Osteoblast (primary cell): Measurements from ENCODE around the gene TIMM10B. TPM values are rescaled to one million over a fixed set of nuclear protein-coding genes. Genes with fewer than 3 reads are reported as not detected.

Experiments
- DNase-seq: peaks from one replicate; pipeline ENCODE4 v3.0.0; 2011; ENCODE audit warnings: low spot score, mixed read lengths; ENCODE audit not compliant: insufficient read length; ENCODE audit errors: missing footprints
- H2AFZ ChIP-seq: 2 replicates; pipeline ENCODE4 v1.6.0; 2011; ENCODE audit warnings: mild to moderate bottlenecking, low read length
- H3K27ac ChIP-seq: 2 replicates; pipeline ENCODE4 v1.5.1; 2011; ENCODE audit warnings: mild to moderate bottlenecking, low read depth, low read length, moderate library complexity
- H3K27me3 ChIP-seq: 2 replicates; pipeline ENCODE4 v1.6.0; 2012; ENCODE audit warnings: mild to moderate bottlenecking, control low read depth, inconsistent platforms, low read length, moderate library complexity; ENCODE audit not compliant: insufficient read depth
- H3K36me3 ChIP-seq: 2 replicates; pipeline ENCODE4 v1.5.1; 2011; ENCODE audit warnings: mild to moderate bottlenecking, low read length, control low read depth, moderate library complexity; ENCODE audit not compliant: insufficient read depth
- H3K4me1 ChIP-seq: 2 replicates; pipeline ENCODE4 v1.5.1; 2011; ENCODE audit warnings: mild to moderate bottlenecking, low read length, control low read depth, moderate library complexity; ENCODE audit not compliant: insufficient read depth
- H3K4me2 ChIP-seq: 2 replicates; pipeline ENCODE4 v1.6.0; 2011; ENCODE audit warnings: mild to moderate bottlenecking, low read length; ENCODE audit not compliant: insufficient read depth
- H3K4me3 ChIP-seq: fragments of 200-600 bp; sonication (generic); 3 replicates; pipeline ENCODE4 v1.5.1; 2012; ENCODE audit warnings: mild to moderate bottlenecking, low read length, inconsistent platforms; ENCODE audit not compliant: insufficient read depth
- H3K79me2 ChIP-seq: 2 replicates; pipeline ENCODE4 v1.6.0; 2012; ENCODE audit warnings: mild to moderate bottlenecking, low read length, control low read depth, inconsistent platforms; ENCODE audit not compliant: insufficient read depth
- H3K9me3 ChIP-seq: 2 replicates; pipeline ENCODE4 v1.5.1; 2011; ENCODE audit warnings: low read depth, low read length, control low read depth
- H4K20me1 ChIP-seq: 2 replicates; pipeline ENCODE4 v1.6.0; 2012; ENCODE audit warnings: mild to moderate bottlenecking, low read length, control low read depth; ENCODE audit not compliant: insufficient read depth
- CTCF ChIP-seq: IDR thresholded peaks from 2 replicates; pipeline ENCODE4 v1.5.1; 2011; ENCODE audit warnings: mild to moderate bottlenecking, low read depth, low read length, moderate library complexity; ENCODE audit errors: extremely low read depth
- total RNA-seq: library from RNA; depleted of rRNA; stranded (reverse); fragments of >200 nt; gene quantifications from 2 replicates; pipeline ENCODE4 v1.2.3, GENCODE V29; 2012

The TIMM10B gene
- total RNA-seq, 1 donor = 55.4 TPM

- no peaks in the 10 kb centered on the region for H3K36me3 ChIP-seq
- no peak overlapping the region for H3K4me3 ChIP-seq
- H3K27ac ChIP-seq = no peak overlapping the region
- H3K4me1 ChIP-seq = no peaks in the 10 kb centered on the region
- no peaks in the 10 kb centered on the region for H3K79me2 ChIP-seq
- peak; percentile 78 for TF ChIP-seq CTCF
- H3K4me2 ChIP-seq = no peak overlapping the region
- no peaks in the 10 kb centered on the region for H3K9me3 ChIP-seq
- H3K27me3 ChIP-seq = no peaks in the 10 kb centered on the region
- H4K20me1 ChIP-seq = no peaks in the 10 kb centered on the region
- peak; percentile 78 for DNase-seq
- H2AFZ ChIP-seq = no peak overlapping the region
Observed at GRCh38 chr11:6531267-6531752, 50.0 kb downstream of the TIMM10B start.

Other genes with a start within 250 kb of the TIMM10B start
- gene FHIP1B, start 246.9 kb upstream of the TIMM10B start, total RNA-seq = 15.6 and 19.7 TPM in 2 replicates
- gene CNGA4, start 242.4 kb upstream of the TIMM10B start, total RNA-seq = under 0.01 TPM in 2 replicates
- not detected in 2 replicates for gene CCKBR, start 221.7 kb upstream of the TIMM10B start, total RNA-seq
- 271 and 314 TPM in 2 replicates for gene CAVIN3, start 161.0 kb upstream of the TIMM10B start, total RNA-seq
- gene SMPD1, start 91.0 kb upstream of the TIMM10B start, total RNA-seq = 75.6 and 78.4 TPM in 2 replicates
- gene APBB1, start 62.4 kb upstream of the TIMM10B start, total RNA-seq = 40.7 and 45.6 TPM in 2 replicates
- 0.59 and 1.1 TPM in 2 replicates for gene HPX, start 40.5 kb upstream of the TIMM10B start, total RNA-seq
- 25.3 and 36.2 TPM in 2 replicates for gene TRIM3, start 7.6 kb upstream of the TIMM10B start, total RNA-seq
- gene ARFIP2, start 170 bp upstream of the TIMM10B start, total RNA-seq = 74.3 and 79.3 TPM in 2 replicates
- 9.0 and 9.4 TPM in 2 replicates for gene DNHD1, start 15.8 kb downstream of the TIMM10B start, total RNA-seq
- gene RRP8, start 122.1 kb downstream of the TIMM10B start, total RNA-seq = 7.2 and 10.6 TPM in 2 replicates
- gene ILK, start 122.3 kb downstream of the TIMM10B start, total RNA-seq = 151 and 176 TPM in 2 replicates
- 23.5 and 28.0 TPM in 2 replicates for gene TAF10, start 130.7 kb downstream of the TIMM10B start, total RNA-seq
- gene TPP1, start 137.9 kb downstream of the TIMM10B start, total RNA-seq = 120 and 127 TPM in 2 replicates
- 0.59 and 1.1 TPM in 2 replicates for gene DCHS1, start 174.3 kb downstream of the TIMM10B start, total RNA-seq
- gene MRPL17, start 201.8 kb downstream of the TIMM10B start, total RNA-seq = 29.5 and 29.7 TPM in 2 replicates